ENCODE measurements around the gene FBXO34. TPM values are rescaled to one million over a fixed set of nuclear protein-coding genes. Genes with fewer than 3 reads are reported as not detected.

Gene FBXO34
- total and polyA plus RNA-seq, 4 donors = 23.1 to 37.5 (median 28.1) TPM

Small RNA genes within 50 kb of the gene (small RNA-seq; reads per million reads assigned to genes)
- gene AL356801.1 (ENCODE audit: low replicate concordance) = not detected

Other genes starting within 250 kb of the FBXO34 start
- 1 to 10 TPM; 9.1 to 9.2 TPM for gene WDHD1, start 244.3 kb upstream of the FBXO34 start, total RNA-seq
- 1 to 10 TPM; 5.4 to 6.4 TPM for gene WDHD1, start 244.3 kb upstream of the FBXO34 start, polyA plus RNA-seq (ENCODE audit: insufficient read length in 2 of 2)
- gene SOCS4, start 244.2 kb upstream of the FBXO34 start, total RNA-seq = 10 to 100 TPM; 16.8 to 44.8 TPM
- 10 to 100 TPM; 15.5 to 19.8 TPM for gene SOCS4, start 244.2 kb upstream of the FBXO34 start, polyA plus RNA-seq (ENCODE audit: insufficient read length in 2 of 2)
- gene MAPK1IP1L, start 219.8 kb upstream of the FBXO34 start, total RNA-seq = 10 to 100 TPM; 29.0 to 39.7 TPM
- 100 to 1,000 TPM in 1 of 2 donors, 10 to 100 TPM in 1; 89.7 to 101 TPM for gene MAPK1IP1L, start 219.8 kb upstream of the FBXO34 start, polyA plus RNA-seq (ENCODE audit: insufficient read length in 2 of 2)
- 10 to 100 TPM; 36.0 to 42.1 TPM for gene LGALS3, start 142.2 kb upstream of the FBXO34 start, total RNA-seq
- gene LGALS3, start 142.2 kb upstream of the FBXO34 start, polyA plus RNA-seq (ENCODE audit: insufficient read length in 2 of 2) = 10 to 100 TPM; 25.1 to 41.5 TPM
- 10 to 100 TPM; 13.3 to 14.4 TPM for gene DLGAP5, start 79.8 kb upstream of the FBXO34 start, total RNA-seq
- gene DLGAP5, start 79.8 kb upstream of the FBXO34 start, polyA plus RNA-seq (ENCODE audit: insufficient read length in 2 of 2) = 1 to 10 TPM; 8.7 to 9.8 TPM
- gene ATG14, start 140.4 kb downstream of the FBXO34 start, total RNA-seq = 10 to 100 TPM; 17.4 to 18.7 TPM
- gene ATG14, start 140.4 kb downstream of the FBXO34 start, polyA plus RNA-seq (ENCODE audit: insufficient read length in 2 of 2) = 10 to 100 TPM; 16.6 to 19.8 TPM
- gene TBPL2, start 169.2 kb downstream of the FBXO34 start, total RNA-seq = not detected
- not detected for gene TBPL2, start 169.2 kb downstream of the FBXO34 start, polyA plus RNA-seq (ENCODE audit: insufficient read length in 2 of 2)

All from spinal cord (tissue), 4 donors.